Measurements from ENCODE around the gene EIF4B. TPM values are rescaled to one million over a fixed set of nuclear protein-coding genes. Genes with fewer than 3 reads are reported as not detected.

EIF4B gene
- total and polyA plus RNA-seq, 2 donors = 246 to 743 TPM

DNA sequence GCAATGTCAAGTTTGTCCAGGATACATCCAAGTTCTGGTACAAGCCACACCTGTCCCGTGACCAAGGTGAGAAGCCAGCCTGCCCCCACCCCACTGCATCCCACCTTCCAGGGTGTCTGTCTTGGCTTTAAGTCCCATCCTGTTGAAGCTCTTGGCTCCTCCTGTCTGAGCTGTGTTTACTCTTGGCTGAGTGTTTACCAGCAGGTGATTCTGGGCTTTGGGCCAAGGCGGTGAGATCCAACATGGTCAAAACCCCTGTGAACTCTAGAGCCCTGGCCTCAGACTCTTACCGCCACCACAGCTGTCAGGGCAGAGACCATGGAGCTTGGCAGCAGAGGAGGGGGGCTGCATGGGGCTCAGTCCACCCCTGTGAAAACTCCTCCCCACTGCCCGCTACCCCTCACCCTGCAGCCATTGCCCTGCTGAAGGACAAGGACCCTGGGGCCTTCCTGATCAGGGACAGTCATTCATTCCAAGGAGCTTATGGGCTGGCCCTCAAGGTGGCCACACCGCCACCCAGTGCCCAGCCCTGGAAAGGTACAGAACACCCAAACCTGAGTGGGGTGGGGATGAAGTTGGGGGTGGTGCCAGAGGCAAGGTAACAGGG is 55.3 kb downstream of the EIF4B start:
- DNase-seq (ENCODE audit: extremely low spot score) = no peak
- no peak overlapping the region for H3K4me3 ChIP-seq (ENCODE audit: low read depth, low read length)
- H3K36me3 ChIP-seq (ENCODE audit: insufficient read depth) = no peaks in the 10 kb centered on the region
- H3K4me1 ChIP-seq (ENCODE audit: insufficient read depth) = no peaks in the 10 kb centered on the region
- 72% methylated on average over 5 of the region's 5 CpGs for WGBS
- no peak overlapping the region for H3K27ac ChIP-seq (ENCODE audit: low read depth)

DNA sequence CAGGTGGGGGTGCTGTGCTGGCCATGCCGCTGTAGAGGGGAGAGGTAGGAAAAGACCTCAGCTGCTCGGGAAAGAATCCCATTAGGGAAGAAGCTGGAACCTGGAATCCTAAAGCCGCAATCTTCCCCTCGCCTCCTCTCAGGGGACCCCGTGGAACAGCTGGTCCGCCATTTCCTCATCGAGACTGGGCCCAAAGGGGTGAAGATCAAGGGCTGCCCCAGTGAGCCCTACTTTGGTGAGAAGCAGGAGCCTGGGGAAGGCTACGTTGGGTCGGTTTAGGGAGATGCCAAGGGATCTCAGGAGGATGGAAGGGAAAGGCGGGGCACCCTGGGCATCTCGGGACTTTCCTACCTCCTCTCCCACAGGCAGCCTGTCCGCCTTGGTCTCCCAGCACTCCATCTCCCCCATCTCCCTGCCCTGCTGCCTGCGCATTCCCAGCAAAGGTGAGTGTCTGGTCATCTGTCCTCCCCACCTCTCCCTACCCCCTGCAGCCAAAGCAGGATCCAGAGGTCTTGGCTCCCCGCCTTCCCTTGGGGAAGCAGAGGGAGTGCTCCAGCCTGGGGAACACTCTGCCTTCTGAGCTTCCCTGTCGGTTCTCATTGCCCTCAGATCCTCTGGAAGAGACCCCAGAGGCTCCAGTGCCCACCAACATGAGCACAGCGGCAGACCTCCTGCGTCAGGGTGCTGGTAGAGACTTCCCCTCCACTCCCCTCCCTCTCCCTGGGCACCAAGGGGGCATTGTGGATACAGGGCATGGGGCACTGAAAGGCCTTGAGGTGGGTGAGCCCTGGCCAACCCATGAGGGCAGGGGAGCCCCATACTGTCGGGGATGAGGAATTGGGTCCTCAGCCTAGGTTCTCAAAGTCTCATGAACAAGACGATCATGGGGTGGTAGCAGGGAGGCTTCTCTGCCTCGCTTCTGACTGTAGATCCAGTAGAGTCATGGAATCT is 56.0 kb downstream of the EIF4B start:
- no peaks in the 10 kb centered on the region for H3K36me3 ChIP-seq (ENCODE audit: insufficient read depth)
- 76% methylated on average over 20 of the region's 20 CpGs for WGBS
- DNase-seq (ENCODE audit: extremely low spot score) = no peak
- H3K4me1 ChIP-seq (ENCODE audit: insufficient read depth) = no peaks in the 10 kb centered on the region
- H3K27ac ChIP-seq (ENCODE audit: low read depth) = no peak overlapping the region
- H3K4me3 ChIP-seq (ENCODE audit: low read depth, low read length) = no peak overlapping the region

DNA sequence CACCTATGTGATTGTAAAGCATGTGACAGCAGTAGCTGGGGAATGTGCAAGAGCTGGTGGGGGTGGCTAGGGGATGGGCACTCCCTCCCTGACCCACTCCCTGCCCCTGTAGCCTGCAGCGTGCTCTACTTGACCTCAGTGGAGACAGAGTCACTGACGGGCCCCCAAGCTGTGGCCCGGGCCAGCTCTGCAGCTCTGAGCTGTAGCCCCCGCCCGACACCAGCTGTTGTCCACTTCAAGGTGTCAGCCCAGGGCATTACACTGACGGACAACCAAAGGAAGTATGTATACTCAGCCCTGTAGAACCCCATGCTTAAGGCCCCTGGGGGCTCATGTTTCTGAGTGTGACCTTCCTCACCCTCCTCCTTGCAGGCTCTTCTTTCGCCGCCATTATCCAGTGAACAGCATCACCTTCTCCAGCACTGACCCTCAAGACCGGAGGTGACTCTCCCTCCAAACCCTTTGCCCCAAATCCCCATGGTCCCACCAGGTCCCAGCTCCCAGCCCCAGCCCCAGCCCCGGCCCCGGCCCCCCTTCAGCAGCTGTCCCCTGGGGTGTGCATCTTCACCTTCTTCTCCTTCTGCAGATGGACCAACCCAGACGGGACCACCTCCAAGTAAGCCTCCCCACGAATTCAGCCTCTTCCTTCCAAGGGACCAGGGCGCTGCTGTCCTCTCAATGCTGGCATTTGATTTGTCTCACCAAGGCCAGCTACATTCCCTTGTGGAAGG is 56.9 kb downstream of the EIF4B start:
- no peak for DNase-seq (ENCODE audit: extremely low spot score)
- Histone ChIP-seq H3K4me3 (ENCODE audit: low read depth, low read length) (no peak overlapping the region), H3K36me3 (ENCODE audit: insufficient read depth) (no peaks in the 10 kb centered on the region), H3K27ac (ENCODE audit: low read depth) (peak overlapping the region; percentile 40), H3K4me1 (ENCODE audit: insufficient read depth) (no peaks in the 10 kb centered on the region)
- 68% methylated on average over 14 of the region's 14 CpGs for WGBS

DNA sequence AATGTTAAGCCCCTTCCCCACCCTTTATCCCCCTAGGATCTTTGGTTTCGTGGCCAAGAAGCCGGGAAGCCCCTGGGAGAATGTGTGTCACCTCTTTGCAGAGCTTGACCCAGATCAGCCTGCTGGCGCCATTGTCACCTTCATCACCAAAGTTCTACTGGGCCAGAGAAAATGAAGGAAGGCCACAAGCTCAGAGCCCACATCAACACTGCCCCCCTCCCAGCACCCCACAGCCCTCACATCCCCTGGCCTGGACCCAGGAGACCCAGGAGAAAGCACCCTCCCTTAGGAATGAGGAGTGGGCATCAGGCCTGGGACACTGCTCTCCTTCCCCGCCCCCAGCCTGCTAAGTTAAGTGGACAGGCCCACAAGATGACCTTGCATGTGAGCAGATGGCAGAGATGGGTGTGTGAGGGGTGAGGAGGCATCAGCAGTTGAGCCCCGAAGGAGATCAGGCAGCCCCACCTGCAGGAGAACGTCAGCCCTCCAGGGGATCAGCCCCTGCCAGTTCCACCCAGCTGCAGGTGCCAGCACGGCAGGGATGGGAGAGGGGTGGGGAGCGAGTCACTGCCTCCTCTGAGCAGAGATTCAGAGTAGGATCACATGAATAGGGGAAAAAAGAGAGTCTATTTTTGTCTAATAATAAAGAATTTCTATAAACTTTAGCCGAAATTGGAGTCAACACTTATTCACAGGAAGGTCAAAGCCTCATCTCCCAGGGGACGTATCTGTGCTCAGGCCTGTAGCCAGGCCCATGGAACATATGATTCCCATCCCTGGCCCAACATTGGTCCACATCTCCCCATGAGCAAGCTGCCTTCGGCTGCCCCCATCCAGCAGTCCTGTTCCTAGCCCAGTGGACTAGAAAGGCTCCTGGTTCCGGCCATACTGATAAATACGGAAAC is 57.7 kb downstream of the EIF4B start:
- no peak overlapping the region for H3K4me3 ChIP-seq (ENCODE audit: low read depth, low read length)
- no peaks in the 10 kb centered on the region for H3K4me1 ChIP-seq (ENCODE audit: insufficient read depth)
- peak overlapping the region; percentile 40 for H3K27ac ChIP-seq (ENCODE audit: low read depth)
- WGBS = 47% methylated on average over 13 of the region's 13 CpGs
- H3K36me3 ChIP-seq (ENCODE audit: insufficient read depth) = no peaks in the 10 kb centered on the region
- no peak for DNase-seq (ENCODE audit: extremely low spot score)

DNA sequence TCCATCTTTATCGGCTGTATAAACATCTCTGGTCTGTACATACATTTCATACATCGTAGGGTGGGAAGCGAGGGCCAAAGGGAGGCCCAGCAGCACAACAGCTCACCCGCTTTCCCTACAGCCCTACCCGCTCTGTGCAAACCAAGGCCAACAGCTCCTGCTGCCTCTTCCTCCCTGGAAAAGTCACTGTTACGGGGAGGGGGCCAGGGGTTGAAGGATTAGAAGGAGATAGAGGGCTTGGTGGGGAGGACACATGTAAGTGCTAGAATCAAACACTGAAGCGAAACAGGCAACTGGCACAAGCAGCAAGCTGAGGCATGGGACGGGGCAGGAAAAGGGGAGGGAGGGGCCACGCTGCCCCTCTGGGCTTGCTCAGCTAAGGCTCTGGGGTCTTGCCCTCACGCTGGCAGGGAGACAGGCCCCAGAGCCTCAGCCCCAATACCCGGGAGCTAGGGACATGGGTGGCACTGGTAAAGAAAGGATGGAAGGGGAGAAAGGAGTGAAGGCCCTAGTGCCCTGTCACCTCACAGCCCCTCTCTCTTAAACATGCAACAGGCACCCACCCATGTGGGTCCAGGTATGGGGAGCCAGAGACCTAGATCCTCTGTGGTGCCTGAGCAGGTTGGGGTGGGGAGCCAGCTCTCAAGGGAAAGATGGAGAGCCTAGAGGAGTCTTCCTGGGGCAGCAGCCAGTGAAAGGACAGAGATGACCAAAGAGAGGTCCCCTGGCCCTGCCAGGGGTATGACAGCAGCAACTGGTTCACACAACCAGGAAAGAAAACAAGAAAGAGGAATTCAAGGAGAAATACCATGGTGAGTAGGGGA is 58.6 kb downstream of the EIF4B start:
- no peak for DNase-seq (ENCODE audit: extremely low spot score)

DNA sequence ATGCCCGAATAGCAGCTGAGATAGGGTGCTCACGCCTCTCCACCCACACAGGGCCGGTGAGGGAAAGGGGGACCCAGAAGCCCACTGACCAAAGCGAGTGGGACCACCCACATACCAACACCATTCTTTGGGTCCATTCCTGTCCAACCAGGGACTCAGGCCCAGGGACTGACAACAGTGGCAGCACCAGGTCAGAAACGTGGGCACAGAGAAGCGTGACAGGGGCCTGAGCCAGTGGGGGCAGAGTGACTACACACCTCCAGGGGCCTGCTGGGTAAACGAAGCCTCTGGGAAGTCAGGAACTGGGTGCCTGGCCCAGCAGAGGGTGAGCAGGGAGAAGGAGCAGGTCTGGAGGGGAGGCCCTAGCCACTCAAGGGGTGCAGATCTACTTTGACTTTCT is 59.2 kb downstream of the EIF4B start:
- H3K4me3 ChIP-seq (ENCODE audit: low read depth, low read length) = no peak overlapping the region

More for the DNA sequence above, 58.6 kb downstream of the EIF4B start:
- no peak overlapping the region for H3K27ac ChIP-seq (ENCODE audit: low read depth)
- WGBS = 69% methylated on average over 11 of the region's 11 CpGs
- H3K4me3 ChIP-seq (ENCODE audit: low read depth, low read length) = no peak overlapping the region
- H3K4me1 ChIP-seq (ENCODE audit: insufficient read depth) = no peaks in the 10 kb centered on the region
- no peaks in the 10 kb centered on the region for H3K36me3 ChIP-seq (ENCODE audit: insufficient read depth)

DNA sequence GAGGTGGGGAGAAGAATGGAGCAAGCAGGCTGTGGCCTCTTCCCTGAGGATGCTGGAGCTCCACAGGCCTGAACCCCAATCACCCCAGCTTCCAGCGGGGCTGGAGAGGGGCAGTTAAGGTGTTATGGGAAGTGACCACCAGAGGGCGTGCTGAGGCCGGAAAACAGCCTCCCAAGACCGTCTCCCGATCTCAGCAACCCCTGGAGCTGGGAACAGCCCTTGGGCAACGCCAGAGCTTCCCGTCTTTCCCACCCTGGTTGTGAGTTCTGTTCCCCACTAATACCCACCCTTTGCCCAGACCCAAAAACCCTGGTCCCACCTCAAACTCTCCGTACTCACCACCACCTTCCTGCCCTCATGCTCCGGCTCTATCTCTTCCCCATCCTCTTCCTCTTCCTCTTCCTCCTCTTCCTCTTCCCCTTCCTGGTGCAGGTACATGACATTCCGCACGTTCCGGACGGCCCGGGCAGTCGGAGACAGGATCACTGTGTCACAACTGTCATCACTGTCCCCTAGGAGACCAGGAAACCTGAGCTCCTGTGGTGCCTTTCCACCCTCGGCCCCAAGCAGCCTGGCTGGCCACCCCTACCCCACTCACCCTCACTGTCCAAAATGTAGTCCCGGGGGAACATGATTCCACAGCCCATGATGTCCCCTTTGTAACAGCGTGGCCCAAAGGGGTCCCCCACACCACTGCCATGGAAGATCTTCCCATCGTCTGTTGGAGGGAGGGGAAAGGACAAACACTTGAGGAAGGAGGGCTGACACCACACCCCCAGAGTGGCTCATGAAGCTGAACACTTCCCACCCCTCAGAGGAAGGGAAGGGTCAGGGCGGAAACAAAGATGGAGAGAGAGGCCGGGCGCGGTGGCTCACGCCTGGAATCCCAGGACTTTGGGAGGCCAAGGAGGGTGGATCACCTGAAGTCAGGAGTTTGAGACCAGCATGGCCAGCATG is 60.0 kb downstream of the EIF4B start:
- Histone ChIP-seq H3K36me3 (ENCODE audit: insufficient read depth) (no peaks in the 10 kb centered on the region), H3K27ac (ENCODE audit: low read depth) (peak overlapping the region; percentile 13), H3K4me3 (ENCODE audit: low read depth, low read length) (no peak overlapping the region), H3K4me1 (ENCODE audit: insufficient read depth) (no peaks in the 10 kb centered on the region)
- WGBS = 41% methylated on average over 24 of the region's 24 CpGs
- DNase-seq (ENCODE audit: extremely low spot score) = no peak

More for the DNA sequence above, 59.2 kb downstream of the EIF4B start:
- WGBS = 67% methylated on average over 7 of the region's 7 CpGs
- no peak overlapping the region for H3K27ac ChIP-seq (ENCODE audit: low read depth)
- no peaks in the 10 kb centered on the region for H3K36me3 ChIP-seq (ENCODE audit: insufficient read depth)
- DNase-seq (ENCODE audit: extremely low spot score) = no peak
- no peaks in the 10 kb centered on the region for H3K4me1 ChIP-seq (ENCODE audit: insufficient read depth)

DNA sequence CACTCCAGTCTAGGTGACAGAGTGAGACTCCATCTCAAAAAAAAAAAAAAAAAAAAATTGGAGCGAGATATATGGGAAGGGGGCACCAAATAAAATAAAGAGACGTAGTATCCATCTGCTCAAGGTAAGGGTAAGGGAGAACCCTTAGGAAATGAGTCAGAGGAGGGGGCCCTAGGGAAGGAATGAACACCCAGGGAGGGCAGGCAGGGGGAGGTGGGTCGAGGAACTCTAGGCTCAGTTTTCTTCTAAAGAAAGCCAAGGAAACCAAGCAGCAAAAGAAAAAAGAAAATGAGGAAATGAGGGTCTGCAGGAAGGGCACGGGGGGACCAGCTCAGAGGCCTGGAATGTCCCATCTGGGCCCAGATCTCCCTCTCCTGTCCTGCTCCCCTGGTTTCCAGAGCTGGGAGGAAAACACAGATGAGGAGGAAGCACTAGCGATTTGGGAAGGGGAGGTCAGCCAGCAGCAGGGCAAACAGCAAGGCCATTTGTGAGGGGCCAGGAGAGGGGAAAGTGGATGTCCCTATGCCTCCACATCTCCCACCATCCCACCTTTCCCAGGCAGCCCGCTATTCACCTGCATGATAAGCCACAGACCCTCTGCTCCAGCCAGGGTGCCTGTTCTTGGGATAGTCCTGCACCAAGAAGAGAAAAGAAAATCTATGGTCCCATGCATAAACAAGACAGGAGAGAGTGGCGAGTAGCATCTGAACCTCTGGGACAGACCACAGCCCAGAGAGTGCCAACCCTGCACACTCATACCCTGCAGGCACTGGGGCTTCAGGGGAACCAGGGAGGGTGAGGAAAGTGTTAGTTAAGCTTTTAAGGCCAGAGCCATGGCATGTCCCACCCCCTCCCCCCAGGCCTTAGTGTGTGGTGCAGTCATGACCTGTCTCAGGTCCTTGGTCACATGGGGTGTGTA is 61.1 kb downstream of the EIF4B start:
- H3K27ac ChIP-seq (ENCODE audit: low read depth) = no peak overlapping the region
- peaks cover 2% of the 10 kb centered on the region for H3K4me1 ChIP-seq (ENCODE audit: insufficient read depth)
- no peak for DNase-seq (ENCODE audit: extremely low spot score)
- H3K4me3 ChIP-seq (ENCODE audit: low read depth, low read length) = no peak overlapping the region
- no peaks in the 10 kb centered on the region for H3K36me3 ChIP-seq (ENCODE audit: insufficient read depth)
- 83% methylated on average over 7 of the region's 7 CpGs for WGBS

DNA sequence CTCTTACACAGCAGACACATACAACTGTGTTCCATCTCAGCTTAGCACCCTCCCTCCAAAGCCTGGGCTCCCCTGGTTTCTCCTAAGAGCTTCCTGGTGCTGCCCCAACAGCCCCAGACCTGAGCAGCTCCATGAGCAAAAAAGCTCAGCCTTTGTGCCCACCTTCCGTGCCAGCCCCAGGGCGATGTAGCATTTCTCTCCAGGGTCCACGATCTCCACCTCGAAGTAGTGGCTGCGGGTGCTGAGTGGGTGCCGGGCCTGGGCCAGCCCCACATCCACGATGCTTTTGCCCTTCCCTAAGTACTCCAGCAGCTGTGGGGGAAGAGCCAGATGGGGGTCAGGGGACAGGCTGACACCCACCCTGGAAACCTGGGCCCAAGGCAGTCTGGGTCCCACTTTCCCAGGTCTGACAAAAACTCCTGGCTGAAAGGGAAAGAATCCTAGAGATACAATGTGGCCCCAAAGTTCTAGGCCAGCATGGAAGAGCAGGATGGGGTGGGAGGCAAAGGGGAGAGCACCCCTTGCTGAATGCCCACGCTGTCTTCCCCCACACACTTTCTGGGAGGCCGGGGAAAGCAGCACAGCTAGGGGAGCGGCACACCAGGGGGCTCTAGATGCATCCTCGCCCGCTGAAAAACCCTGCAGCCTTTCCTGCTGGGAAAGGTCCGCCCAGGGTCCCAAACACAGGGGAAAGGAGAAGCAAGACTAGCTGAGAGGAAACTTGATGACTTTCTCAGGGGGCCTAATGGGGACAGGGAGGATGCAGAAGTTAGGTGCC is 61.9 kb downstream of the EIF4B start:
- no peak for DNase-seq (ENCODE audit: extremely low spot score)
- no peak overlapping the region for H3K27ac ChIP-seq (ENCODE audit: low read depth)
- no peaks in the 10 kb centered on the region for H3K36me3 ChIP-seq (ENCODE audit: insufficient read depth)
- no peak overlapping the region for H3K4me3 ChIP-seq (ENCODE audit: low read depth, low read length)
- 91% methylated on average over 13 of the region's 13 CpGs for WGBS
- H3K4me1 ChIP-seq (ENCODE audit: insufficient read depth) = peaks cover 2% of the 10 kb centered on the region

DNA sequence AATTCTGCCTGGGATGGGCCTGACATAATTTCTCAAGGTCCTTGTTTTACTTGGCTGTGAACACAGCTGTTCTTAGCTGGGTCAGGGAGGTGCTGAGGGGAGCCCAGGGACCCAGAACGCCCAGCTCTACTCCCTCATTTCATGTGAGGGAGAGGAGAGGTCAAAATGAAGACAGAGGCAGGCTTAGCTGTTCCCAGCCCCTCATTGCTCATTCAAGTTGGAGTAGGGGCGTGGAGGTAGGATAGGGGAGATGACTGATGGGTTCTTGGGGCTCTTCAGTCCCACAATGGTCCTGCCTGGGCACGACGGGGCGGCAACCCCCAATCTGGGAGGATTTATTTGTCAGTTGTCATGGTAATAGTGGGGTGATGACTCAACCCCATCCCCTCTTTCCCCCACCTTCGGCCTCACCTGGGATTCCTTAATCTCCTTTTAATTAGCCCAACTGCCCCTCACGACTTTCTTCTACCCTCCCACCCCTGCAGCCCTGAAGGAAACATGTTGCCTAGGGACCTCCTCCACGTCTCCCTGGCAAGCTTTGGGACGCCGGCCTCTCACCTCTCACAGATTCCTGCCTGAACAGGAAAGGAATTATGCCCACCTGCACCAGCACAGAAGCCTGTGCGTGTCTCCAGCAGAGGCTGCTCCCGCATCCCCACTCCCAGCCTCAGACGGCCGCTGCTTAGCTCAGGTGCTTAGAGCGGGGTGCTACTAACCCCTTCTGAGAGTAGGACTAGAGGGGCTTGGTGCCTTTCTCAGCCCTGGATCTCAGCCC is 62.7 kb downstream of the EIF4B start:
- Histone ChIP-seq H3K4me1 (ENCODE audit: insufficient read depth) (peaks cover 2% of the 10 kb centered on the region), H3K36me3 (ENCODE audit: insufficient read depth) (no peaks in the 10 kb centered on the region), H3K27ac (ENCODE audit: low read depth) (no peak overlapping the region), H3K4me3 (ENCODE audit: low read depth, low read length) (no peak overlapping the region)
- no peak for DNase-seq (ENCODE audit: extremely low spot score)
- WGBS = 76% methylated on average over 15 of the region's 15 CpGs
